NCI-H1417 treated with DMSO at 0.1 percent for 48 hours (cell line): ENCODE data around the gene ADRA2B.

Source experiments
- DNase-seq: peaks from one replicate; lab custom pipeline; 2025; lab: John Stamatoyannopoulos, UW

Gene ADRA2B

GRCh38 chr2:96104487-96104861, 11.9 kb downstream of the ADRA2B start:
- DNase-seq: no peak

DNA sequence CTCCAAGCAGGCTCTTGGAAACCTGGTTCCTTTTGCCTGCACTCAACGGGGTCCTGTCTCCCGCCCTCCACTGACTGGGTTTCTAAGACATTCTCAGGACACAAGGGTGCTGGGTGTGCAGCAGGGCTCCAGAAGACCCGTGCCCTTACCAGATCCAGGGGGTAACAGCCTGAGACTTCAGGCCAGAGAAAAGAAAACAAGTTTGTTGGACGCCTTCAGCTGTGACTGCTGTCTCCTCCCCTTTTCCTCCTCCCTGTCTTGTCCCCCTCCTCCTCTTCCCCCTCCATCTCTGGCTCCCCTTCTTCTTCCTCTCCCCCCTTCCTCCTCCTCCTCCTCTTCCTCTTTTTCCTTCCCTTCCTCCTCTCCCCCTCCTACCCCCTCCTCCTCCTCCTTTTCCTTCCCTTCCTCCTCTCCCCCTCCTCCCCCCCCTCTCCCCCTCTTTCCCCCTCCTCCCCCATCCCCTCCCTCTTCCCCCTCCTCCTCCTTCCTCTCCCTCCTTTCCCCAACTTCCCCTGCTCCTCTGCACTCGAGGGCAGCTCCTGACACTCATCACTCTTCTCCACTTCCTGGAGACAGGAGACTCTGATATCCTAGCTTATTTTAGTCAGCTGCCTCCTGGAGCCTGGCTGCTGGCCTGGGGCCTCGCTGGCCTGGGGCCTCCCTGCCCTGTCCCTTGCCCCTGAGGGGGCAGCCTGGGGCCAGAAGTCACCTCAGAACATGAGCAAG, 12.4 kb downstream of the ADRA2B start:
- DNase-seq: no peak

DNA sequence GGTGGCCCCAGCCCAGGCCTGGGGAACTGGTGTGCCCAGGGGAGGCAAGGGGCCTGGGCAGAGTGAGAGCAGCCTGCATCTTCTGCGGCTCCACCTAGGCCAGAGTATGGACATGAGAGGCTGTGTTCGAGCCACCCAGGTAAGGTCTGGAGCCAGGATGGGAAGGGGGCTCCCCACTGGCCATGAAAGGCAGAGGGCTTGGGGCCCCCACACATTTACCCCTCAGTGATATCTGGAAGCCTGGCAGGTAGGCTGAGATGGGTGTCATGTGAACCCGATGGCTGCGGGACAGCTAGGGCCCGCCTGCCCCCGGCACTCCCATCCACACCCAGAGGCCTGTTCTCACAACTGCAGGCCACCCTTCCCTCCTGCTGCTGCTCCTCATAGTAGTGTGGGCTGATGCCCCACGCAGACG, 13.2 kb downstream of the ADRA2B start:
- DNase-seq: no peak

- DNase-seq: no peak
These were observed 13.7 kb downstream of the ADRA2B start for GRCh38 chr2:96102596-96103186.

- DNase-seq: no peak
These were observed 15.5 kb downstream of the ADRA2B start for GRCh38 chr2:96100893-96101304.

DNA sequence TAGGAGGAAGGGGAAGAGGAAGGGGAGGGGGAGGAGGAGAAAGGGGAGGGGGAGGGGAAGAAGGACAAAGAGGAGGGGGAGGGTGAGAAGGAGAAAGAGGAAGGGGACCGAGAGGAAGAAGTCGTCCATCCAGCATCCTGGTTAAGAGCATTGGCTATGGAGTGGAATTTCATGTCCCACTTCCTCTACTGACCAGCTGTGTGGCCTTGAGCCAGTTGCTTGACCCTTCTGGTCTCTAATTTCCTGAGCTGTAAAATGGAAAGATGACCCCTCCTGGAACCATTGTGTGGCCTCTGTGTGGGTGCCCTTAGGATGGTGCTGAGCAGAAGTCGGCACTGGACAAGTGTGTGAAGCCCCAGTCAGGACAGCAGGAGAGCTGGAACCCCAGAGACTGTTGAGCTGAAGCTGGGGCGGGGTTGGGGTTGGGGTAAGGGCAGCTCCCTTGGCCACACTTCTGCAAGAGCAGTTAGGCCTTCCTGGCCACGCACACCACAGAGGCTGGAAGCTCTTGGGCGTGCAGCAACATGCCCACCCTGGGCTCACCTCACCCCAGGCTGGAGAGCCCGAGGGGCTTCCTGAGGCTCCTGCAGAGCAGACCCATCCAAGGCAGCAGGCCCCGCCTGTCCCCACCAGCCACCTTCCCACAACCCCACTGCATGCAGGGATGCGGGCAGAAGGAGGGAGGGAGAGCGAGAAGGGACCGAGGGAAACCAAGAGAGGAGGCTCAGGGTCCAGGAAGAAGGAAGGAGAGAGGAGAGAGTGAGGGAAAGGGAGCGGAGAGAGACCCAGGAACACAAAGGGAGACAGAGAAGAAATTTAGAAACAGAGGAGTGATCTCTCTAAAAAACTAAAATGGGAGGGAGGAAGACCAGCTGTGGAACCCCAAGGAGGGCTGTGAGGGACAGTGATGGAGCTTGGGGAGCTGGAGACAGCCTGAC, 16.2 kb downstream of the ADRA2B start:
- DNase-seq: no peak

DNA sequence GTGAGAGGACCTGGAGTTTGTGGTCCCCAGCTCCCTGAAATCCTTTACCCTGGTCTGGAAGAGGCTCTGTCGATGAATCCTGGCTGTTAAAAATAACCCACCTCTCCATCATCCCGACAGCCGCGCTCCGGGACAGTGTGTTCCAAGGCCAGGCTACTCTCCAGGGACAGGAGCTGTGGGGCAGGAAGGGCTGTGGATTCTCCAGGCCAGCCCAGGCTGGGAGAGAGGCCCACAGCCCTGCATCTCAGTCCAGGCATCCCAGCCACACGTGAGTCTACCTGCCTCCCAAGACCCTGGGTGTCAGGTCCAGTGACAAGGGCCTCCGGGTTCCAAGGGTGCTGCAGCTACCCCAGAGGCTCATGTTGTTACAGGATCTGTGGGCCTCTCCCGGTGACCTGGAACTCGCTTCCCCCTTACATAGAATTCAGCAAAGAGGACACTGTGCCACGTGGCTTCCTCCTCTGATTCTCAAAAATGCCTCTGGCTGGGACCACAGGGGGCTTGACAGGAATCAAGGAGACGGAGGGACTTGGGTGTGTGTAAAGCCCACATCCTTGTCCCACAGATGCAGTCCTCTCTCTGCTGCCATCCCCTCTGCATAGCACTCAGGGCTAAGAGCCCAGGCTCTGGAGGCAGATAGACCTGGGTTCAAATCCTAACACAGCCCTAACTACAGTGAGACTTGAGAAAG, 17.3 kb downstream of the ADRA2B start:
- DNase-seq: no peak

GRCh38 chr2:96097951-96098823, 18.2 kb downstream of the ADRA2B start:
- DNase-seq: no peak

GRCh38 chr2:96097441-96097840, 18.9 kb downstream of the ADRA2B start:
- no peak for DNase-seq

- DNase-seq: no peak
These were observed 21.2 kb downstream of the ADRA2B start for GRCh38 chr2:96095116-96095636.

- DNase-seq: no peak
These were observed 22.8 kb downstream of the ADRA2B start for GRCh38 chr2:96093528-96093927.

GRCh38 chr2:96092951-96093350, 23.4 kb downstream of the ADRA2B start:
- DNase-seq: no peak

DNA sequence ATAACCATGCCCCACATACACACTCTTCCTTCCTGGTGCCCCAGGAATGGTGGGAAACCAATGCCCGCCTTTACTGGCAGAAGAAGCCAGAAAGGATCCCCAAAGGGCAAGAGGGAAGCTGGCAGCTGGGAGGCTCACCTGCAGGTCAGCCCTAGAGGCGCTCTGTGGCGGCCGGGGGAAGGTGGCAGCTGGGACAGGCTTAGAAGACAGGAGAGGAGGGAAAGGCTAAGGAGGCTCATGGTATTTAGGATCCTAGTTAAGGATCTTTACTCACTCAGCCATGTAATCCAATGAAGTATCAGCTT, 23.8 kb downstream of the ADRA2B start:
- DNase-seq: no peak

GRCh38 chr2:96091711-96092572, 24.4 kb downstream of the ADRA2B start:
- no peak for DNase-seq

DNA sequence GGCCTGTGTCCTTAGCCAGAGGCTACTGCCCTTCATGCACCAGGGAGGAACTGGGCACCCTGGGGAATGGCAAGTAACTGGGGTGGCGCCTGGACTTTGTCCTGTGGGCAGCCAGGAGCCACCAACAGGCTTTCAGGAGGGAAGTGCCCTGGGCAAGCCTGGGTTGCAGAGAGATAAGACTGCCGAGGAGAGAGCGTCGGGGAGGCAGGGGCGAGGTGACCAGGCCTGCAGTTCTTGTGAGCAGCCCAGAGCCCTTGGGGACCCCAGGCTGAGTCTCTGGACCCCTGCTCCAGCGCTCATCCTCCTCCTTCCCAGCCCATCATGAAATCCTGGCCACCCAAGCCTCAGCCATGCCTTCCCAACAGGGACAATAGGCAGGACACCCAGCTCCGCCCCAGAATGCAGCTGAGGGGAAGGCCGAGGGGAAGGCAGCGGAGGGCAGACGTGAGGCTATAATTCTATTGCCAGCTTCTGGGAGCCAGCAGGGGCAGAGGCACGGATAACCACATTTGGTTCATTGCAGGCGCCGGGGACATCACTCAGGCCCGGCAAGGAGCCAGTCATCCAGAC, 25.1 kb downstream of the ADRA2B start:
- no peak for DNase-seq

DNA sequence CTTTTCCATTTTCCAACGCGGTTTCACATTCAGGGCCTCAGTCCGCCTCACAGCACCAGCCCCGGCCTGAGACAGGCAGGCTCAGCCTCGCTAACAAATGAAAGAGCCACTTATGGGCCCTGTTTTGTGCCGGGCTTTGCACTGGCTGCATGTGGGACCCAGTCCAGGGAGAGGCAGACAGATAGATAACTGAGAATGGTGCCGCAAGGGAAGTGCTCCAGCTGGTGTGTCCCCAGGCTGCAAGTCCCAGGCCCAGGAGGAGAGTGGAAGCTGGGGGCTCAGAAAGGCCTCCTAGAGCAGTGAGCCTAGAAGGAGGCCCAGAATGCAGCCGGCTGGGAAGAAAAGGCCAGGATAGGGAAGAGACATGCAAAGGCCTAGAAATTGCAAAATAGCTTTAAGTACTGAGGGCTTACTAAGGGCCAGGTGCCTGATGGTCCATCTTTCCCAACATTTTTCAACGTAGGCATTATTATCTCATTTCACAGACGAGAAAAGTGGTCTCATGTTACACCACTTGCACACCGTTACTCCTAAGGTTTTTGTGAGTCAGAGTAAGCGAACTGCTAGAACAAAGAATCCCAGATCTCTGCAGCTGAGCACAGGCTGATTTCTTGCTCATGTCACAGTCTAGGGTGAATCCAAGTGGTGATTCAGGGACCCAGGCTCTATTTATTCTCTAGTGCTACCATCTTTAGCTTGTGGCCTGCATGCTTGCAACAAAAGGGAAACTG, 26.0 kb downstream of the ADRA2B start:
- DNase-seq: no peak

GRCh38 chr2:96089356-96090195, 26.8 kb downstream of the ADRA2B start:
- DNase-seq: no peak
